Osteoblast (primary cell): ENCODE measurements around the gene KRAS. TPM values are rescaled to one million over a fixed set of nuclear protein-coding genes. Genes with fewer than 3 reads are reported as not detected.
A peak's percentile ranks its signal among the peaks of the same experiment; 100 is the strongest.

ENCODE experiments used
- DNase-seq: peaks from one replicate; pipeline ENCODE4 v3.0.0; 2011; ENCODE audit warnings: low spot score, mixed read lengths; ENCODE audit not compliant: insufficient read length; ENCODE audit errors: missing footprints
- H2AFZ ChIP-seq: 2 replicates; pipeline ENCODE4 v1.6.0; 2011; ENCODE audit warnings: mild to moderate bottlenecking, low read length
- H3K27ac ChIP-seq: 2 replicates; pipeline ENCODE4 v1.5.1; 2011; ENCODE audit warnings: mild to moderate bottlenecking, low read depth, low read length, moderate library complexity
- H3K27me3 ChIP-seq: 2 replicates; pipeline ENCODE4 v1.6.0; 2012; ENCODE audit warnings: mild to moderate bottlenecking, control low read depth, inconsistent platforms, low read length, moderate library complexity; ENCODE audit not compliant: insufficient read depth
- H3K36me3 ChIP-seq: 2 replicates; pipeline ENCODE4 v1.5.1; 2011; ENCODE audit warnings: mild to moderate bottlenecking, low read length, control low read depth, moderate library complexity; ENCODE audit not compliant: insufficient read depth
- H3K4me1 ChIP-seq: 2 replicates; pipeline ENCODE4 v1.5.1; 2011; ENCODE audit warnings: mild to moderate bottlenecking, low read length, control low read depth, moderate library complexity; ENCODE audit not compliant: insufficient read depth
- H3K4me2 ChIP-seq: 2 replicates; pipeline ENCODE4 v1.6.0; 2011; ENCODE audit warnings: mild to moderate bottlenecking, low read length; ENCODE audit not compliant: insufficient read depth
- H3K4me3 ChIP-seq: fragments of 200-600 bp; sonication (generic); 3 replicates; pipeline ENCODE4 v1.5.1; 2012; ENCODE audit warnings: mild to moderate bottlenecking, low read length, inconsistent platforms; ENCODE audit not compliant: insufficient read depth
- H3K79me2 ChIP-seq: 2 replicates; pipeline ENCODE4 v1.6.0; 2012; ENCODE audit warnings: mild to moderate bottlenecking, low read length, control low read depth, inconsistent platforms; ENCODE audit not compliant: insufficient read depth
- H3K9me3 ChIP-seq: 2 replicates; pipeline ENCODE4 v1.5.1; 2011; ENCODE audit warnings: low read depth, low read length, control low read depth
- H4K20me1 ChIP-seq: 2 replicates; pipeline ENCODE4 v1.6.0; 2012; ENCODE audit warnings: mild to moderate bottlenecking, low read length, control low read depth; ENCODE audit not compliant: insufficient read depth
- total RNA-seq: library from RNA; depleted of rRNA; stranded (reverse); fragments of >200 nt; gene quantifications from 2 replicates; pipeline ENCODE4 v1.2.3, GENCODE V29; 2012
- TF ChIP-seq, protein P1 (sequence below): IDR thresholded peaks from 2 replicates; pipeline ENCODE4 v1.5.1; 2011; ENCODE audit warnings: mild to moderate bottlenecking, low read depth, low read length, moderate library complexity; ENCODE audit errors: extremely low read depth

The KRAS gene
- total RNA-seq, 1 donor: 18.5 TPM

DNA sequence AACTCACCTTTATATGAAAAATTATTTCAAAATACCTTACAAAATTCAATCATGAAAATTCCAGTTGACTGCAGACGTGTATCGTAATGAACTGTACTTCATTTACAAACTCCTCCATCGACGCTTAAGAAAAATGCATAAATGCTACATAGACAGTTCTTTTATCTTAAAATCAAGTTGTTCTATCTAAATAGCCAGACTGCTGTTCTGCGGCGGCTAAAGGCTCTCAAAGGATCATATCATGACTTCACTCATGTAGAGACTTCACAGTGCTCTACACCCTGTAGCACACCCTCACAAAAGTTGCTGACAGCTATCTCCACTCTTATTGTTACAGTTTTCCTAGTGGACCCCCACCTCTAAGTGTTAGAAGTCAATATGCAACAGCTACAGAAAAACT, 5.2 kb downstream of the KRAS start:
- peaks cover 10% of the 10 kb centered on the region for H3K4me1 ChIP-seq
- no peak for DNase-seq
- H3K4me2 ChIP-seq: no peak overlapping the region
- peaks cover 6% of the 10 kb centered on the region for H4K20me1 ChIP-seq
- H3K9me3 ChIP-seq: no peaks in the 10 kb centered on the region
- peaks cover 76% of the 10 kb centered on the region for H3K79me2 ChIP-seq
- H3K27me3 ChIP-seq: no peaks in the 10 kb centered on the region
- H3K36me3 ChIP-seq: no peaks in the 10 kb centered on the region
- no peak overlapping the region for H2AFZ ChIP-seq
- H3K4me3 ChIP-seq: no peak overlapping the region
- H3K27ac ChIP-seq: no peak overlapping the region
- TF ChIP-seq, protein P1, sequence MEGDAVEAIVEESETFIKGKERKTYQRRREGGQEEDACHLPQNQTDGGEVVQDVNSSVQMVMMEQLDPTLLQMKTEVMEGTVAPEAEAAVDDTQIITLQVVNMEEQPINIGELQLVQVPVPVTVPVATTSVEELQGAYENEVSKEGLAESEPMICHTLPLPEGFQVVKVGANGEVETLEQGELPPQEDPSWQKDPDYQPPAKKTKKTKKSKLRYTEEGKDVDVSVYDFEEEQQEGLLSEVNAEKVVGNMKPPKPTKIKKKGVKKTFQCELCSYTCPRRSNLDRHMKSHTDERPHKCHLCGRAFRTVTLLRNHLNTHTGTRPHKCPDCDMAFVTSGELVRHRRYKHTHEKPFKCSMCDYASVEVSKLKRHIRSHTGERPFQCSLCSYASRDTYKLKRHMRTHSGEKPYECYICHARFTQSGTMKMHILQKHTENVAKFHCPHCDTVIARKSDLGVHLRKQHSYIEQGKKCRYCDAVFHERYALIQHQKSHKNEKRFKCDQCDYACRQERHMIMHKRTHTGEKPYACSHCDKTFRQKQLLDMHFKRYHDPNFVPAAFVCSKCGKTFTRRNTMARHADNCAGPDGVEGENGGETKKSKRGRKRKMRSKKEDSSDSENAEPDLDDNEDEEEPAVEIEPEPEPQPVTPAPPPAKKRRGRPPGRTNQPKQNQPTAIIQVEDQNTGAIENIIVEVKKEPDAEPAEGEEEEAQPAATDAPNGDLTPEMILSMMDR: no peak

DNA sequence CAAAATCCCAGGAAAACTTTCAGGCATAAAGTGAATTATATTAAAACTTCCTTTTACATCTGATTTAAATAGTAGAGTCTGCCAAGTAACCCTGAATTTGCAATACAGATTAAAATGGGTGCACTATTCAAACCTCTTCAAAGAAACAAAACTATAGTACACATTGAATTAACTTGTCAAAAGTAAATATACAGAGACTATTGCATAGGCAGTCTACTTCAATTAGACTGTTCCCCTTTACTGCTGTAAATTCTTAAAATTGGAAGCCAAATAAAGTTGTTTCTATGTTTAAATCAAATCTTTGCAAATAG, 7.1 kb downstream of the KRAS start:
- Histone ChIP-seq H3K79me2 (peaks cover 74% of the 10 kb centered on the region), H4K20me1 (peaks cover 2% of the 10 kb centered on the region)
- TF ChIP-seq, protein P1: no peak

DNA sequence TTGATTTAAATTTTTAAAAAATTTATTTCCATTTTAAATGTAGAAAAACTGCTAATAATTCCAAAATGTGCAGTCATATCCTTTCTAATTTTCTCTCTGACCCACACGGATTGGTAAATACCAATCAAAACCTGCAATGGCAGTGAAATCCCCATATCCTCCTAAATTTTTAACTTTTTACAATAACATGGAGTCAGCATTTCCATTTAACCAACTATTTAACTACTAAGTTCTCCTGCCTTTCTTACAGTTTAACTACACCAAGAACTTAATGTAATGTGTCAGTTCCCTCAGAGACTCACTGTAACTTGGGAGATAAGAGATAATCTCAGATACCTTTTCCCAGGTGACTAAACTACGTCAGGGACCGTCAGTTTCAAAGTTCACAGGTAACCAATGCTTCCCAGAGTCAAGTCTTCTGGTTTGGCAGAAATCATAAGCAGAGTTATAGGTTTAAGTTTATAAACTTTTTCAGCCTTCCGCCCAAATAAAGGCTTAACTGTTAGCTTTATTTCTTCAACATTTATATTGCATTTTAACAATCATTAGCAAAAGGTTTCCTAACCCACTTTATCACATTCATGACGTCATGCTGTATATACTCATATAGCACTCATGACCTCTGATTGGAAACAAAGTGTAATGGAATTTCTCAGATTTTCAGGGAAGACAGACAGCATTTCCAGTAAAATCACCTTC, 7.6 kb downstream of the KRAS start:
- H4K20me1 ChIP-seq: peaks cover 2% of the 10 kb centered on the region
- no peak overlapping the region for H3K4me2 ChIP-seq
- H3K4me3 ChIP-seq: no peak overlapping the region
- peaks cover 72% of the 10 kb centered on the region for H3K79me2 ChIP-seq
- peak overlapping the region; percentile 32 for H3K27ac ChIP-seq
- DNase-seq: no peak
- no peak overlapping the region for H2AFZ ChIP-seq
- H3K36me3 ChIP-seq: no peaks in the 10 kb centered on the region
- H3K9me3 ChIP-seq: no peaks in the 10 kb centered on the region
- H3K4me1 ChIP-seq: peaks cover 4% of the 10 kb centered on the region
- TF ChIP-seq, protein P1: no peak
- H3K27me3 ChIP-seq: no peaks in the 10 kb centered on the region

More for the DNA sequence above, 7.1 kb downstream of the KRAS start:
- Histone ChIP-seq H3K4me3 (no peak overlapping the region), H3K27ac (peak overlapping the region; percentile 32), H3K4me1 (peaks cover 4% of the 10 kb centered on the region), H3K4me2 (no peak overlapping the region), H3K27me3 (no peaks in the 10 kb centered on the region), H2AFZ (no peak overlapping the region), H3K9me3 (no peaks in the 10 kb centered on the region), H3K36me3 (no peaks in the 10 kb centered on the region)
- no peak for DNase-seq

DNA sequence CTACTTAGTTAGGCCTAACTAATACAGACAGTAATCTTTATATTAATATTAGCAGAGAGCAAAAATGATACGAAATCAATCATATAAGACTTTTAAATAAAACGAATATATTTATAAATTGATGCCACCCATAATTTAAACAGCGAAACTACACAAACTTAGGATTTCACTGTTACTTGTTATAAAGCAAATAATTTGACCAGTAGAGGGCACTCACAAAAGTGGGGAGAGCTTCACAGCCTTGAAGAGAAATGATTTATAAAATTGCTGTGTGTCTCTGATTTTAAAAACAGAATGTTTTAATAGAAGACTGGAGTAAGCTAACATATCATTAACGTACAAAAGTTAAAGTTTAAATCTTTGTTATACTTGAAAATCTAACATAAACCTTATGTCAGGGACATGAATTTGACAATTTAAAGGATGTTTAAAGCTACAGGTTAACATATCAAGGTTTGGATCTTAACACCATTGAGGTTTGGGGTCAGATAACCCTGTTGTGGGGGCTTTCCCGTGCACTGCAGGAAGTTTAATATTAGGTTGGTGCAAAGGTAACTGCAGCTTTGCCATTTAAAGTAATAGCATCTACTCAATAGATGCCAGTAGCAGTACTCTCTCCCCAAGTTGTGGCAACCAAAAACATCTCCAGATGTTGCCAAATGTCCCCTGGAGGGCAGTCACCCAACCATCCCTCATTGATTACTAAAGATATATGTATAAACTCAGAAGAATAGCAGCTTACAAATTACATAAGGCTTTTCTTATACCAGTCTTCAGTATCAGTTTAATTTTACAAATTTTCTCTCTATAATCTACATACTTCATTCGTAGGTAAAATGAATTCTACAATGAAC, 9.3 kb downstream of the KRAS start:
- TF ChIP-seq, protein P1: peak; percentile 76
- H3K79me2 ChIP-seq: peaks cover 73% of the 10 kb centered on the region
- no peaks in the 10 kb centered on the region for H3K9me3 ChIP-seq
- H3K27ac ChIP-seq: peak overlapping the region; percentile 47
- no peak overlapping the region for H2AFZ ChIP-seq
- H3K4me1 ChIP-seq: peaks cover 6% of the 10 kb centered on the region
- H3K27me3 ChIP-seq: no peaks in the 10 kb centered on the region
- DNase-seq: no peak
- H4K20me1 ChIP-seq: no peaks in the 10 kb centered on the region
- H3K4me2 ChIP-seq: no peak overlapping the region
- peaks cover 7% of the 10 kb centered on the region for H3K36me3 ChIP-seq
- no peak overlapping the region for H3K4me3 ChIP-seq
